Fibroblast of pulmonary artery (primary cell): ENCODE data around the gene CDKN3.
"Not testable (repeated sequence)": the region's sequence is repeated elsewhere in the genome, so short reads cannot be mapped to it uniquely, and the experiment has no call there.

Experiments used
- DNase-seq: peaks from one replicate; pipeline ENCODE4 v3.0.0-alpha.2; 2010; ENCODE audit warnings: low read depth
- H3K4me3 ChIP-seq: replicated peaks from 2 replicates; pipeline ENCODE4 v1.5.1; 2011; ENCODE audit warnings: low read depth, mild to moderate bottlenecking, control low read depth, low read length, moderate library complexity
- CTCF ChIP-seq: IDR thresholded peaks from 2 replicates; pipeline ENCODE4 v1.5.1; 2011; ENCODE audit warnings: mild to moderate bottlenecking, control low read depth, low read length, inconsistent platforms; ENCODE audit errors: missing control alignments

Gene CDKN3

DNA sequence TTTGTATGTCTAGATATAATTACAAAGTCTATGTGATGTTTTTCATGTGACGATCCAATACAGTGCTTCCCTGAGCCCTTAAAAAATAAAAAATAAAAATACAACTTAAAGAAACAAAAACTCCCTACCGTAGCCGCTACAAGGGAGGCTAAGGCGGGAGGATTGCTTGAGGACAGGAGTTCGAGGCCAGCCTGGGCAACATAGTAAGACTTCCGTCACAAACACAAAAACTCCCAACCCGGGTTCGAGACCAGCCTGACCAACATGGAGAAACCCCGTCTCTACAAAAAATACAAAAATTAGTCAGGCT, 669 bp upstream of the CDKN3 start:
- H3K4me3 ChIP-seq: peak overlapping the region; percentile 81
- TF ChIP-seq CTCF: no peak

GRCh38 chr14:54399560-54399959, 2.8 kb downstream of the CDKN3 start:
- H3K4me3 ChIP-seq: no peak overlapping the region
- DNase-seq: no peak
- TF ChIP-seq CTCF: no peak

More for the DNA sequence above, 669 bp upstream of the CDKN3 start:
- DNase-seq: no peak

DNA sequence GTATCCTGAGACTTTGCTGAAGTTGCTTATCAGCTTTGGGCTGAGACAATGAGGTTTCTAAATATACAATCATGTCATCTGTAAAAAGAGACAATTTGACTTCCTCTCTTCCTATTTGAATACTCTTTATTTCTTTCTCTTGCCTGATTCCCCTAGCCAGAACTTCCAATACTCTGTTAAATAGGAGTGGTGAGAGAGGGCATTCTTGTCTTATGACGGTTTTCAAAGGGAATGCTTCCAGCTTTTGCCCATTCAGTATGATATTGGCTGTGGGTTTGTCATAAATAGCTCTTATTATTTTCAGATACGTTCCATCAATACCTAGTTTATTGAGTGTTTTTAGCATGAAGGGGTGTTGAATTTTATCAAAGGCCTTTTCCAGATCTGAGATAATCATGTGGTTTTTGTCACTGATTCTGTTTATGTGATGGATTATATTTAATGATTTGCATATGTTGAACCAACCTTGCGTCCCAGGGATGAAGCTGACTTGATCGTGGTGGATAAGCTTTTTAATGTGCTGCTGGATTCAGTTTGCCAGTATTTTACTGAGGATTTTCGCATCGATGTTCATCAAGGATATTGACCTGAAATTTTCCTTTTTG, 6.7 kb downstream of the CDKN3 start:
- DNase-seq: not testable (repeated sequence)

GRCh38 chr14:54410215-54410614, 13.4 kb downstream of the CDKN3 start:
- no peak for TF ChIP-seq CTCF
- no peak for DNase-seq
- H3K4me3 ChIP-seq: no peak overlapping the region

More for the DNA sequence above, 6.7 kb downstream of the CDKN3 start:
- not testable (repeated sequence) for H3K4me3 ChIP-seq

GRCh38 chr14:54411371-54411770, 14.6 kb downstream of the CDKN3 start:
- TF ChIP-seq CTCF: no peak
- H3K4me3 ChIP-seq: no peak overlapping the region
- DNase-seq: no peak

- peak; percentile 77 for TF ChIP-seq CTCF
- DNase-seq: peak; percentile 69
- H3K4me3 ChIP-seq: no peak overlapping the region
These were observed 23.8 kb downstream of the CDKN3 start for GRCh38 chr14:54420478-54421142.

GRCh38 chr14:54423991-54424390, 27.2 kb downstream of the CDKN3 start:
- no peak for TF ChIP-seq CTCF
- no peak overlapping the region for H3K4me3 ChIP-seq
- no peak for DNase-seq
